OCI-LY1 (cell line): ENCODE results near the gene SLC9A9.

ENCODE experiments used
- H2AFZ ChIP-seq: fragments of 200-600 bp; sonication (generic), shearing (Covaris generic); 2 replicates; pipeline ENCODE4 v1.6.0; 2014; ENCODE audit warnings: antibody characterized with exemption, mild to moderate bottlenecking, low read length
- H3F3A ChIP-seq: fragments of 200-600 bp; sonication (generic), shearing (Covaris generic); 2 replicates; pipeline ENCODE4 v1.6.0; 2014; ENCODE audit warnings: mild to moderate bottlenecking, antibody characterized with exemption, low read length, moderate library complexity; ENCODE audit not compliant: insufficient read depth
- H3K27ac ChIP-seq: fragments of 200-600 bp; sonication (generic); 2 replicates; pipeline ENCODE4 v1.5.1; 2014; ENCODE audit warnings: low read length, mixed run types, mild to moderate bottlenecking, low read depth; ENCODE audit not compliant: poor library complexity, severe bottlenecking
- H3K27me3 ChIP-seq: fragments of 200-600 bp; sonication (generic); 2 replicates; pipeline ENCODE4 v1.6.0; 2014; ENCODE audit warnings: antibody characterized with exemption, mild to moderate bottlenecking, low read length, moderate library complexity; ENCODE audit not compliant: insufficient read depth
- H3K36me3 ChIP-seq: fragments of 200-600 bp; sonication (generic); 2 replicates; pipeline ENCODE4 v1.6.1; 2014; ENCODE audit warnings: mild to moderate bottlenecking, antibody characterized with exemption, low read length, moderate library complexity, mixed read lengths; ENCODE audit not compliant: insufficient read depth
- H3K4me1 ChIP-seq: fragments of 200-600 bp; sonication (generic); 2 replicates; pipeline ENCODE4 v1.5.1; 2014; ENCODE audit warnings: mild to moderate bottlenecking, low read length, moderate library complexity; ENCODE audit not compliant: insufficient read depth, severe bottlenecking
- H3K4me2 ChIP-seq: fragments of 200-600 bp; sonication (generic), shearing (Covaris generic); 2 replicates; pipeline ENCODE4 v1.6.1; 2014; ENCODE audit warnings: low read length
- H3K4me3 ChIP-seq: fragments of 200-600 bp; sonication (generic); 2 replicates; pipeline ENCODE4 v1.5.1; 2014; ENCODE audit warnings: low read length, low read depth, mild to moderate bottlenecking, mixed read lengths; ENCODE audit not compliant: poor library complexity, severe bottlenecking
- H3K79me2 ChIP-seq: fragments of 200-600 bp; shearing (Covaris generic); 2 replicates; pipeline ENCODE4 v1.6.1; 2016; ENCODE audit warnings: mixed run types, low read length, mixed read lengths; ENCODE audit not compliant: insufficient read depth
- H3K9ac ChIP-seq: fragments of 200-600 bp; sonication (generic), shearing (Covaris generic); 2 replicates; pipeline ENCODE4 v1.6.1; 2014; ENCODE audit warnings: mild to moderate bottlenecking, low read length, mixed read lengths
- H3K9me2 ChIP-seq: fragments of 200-600 bp; sonication (generic), shearing (Covaris generic); 2 replicates; pipeline ENCODE4 v1.6.1; 2014; ENCODE audit warnings: low read depth, mild to moderate bottlenecking, low read length, mixed read lengths
- H3K9me3 ChIP-seq: fragments of 200-600 bp; shearing (Covaris generic); 2 replicates; pipeline ENCODE4 v1.6.1; 2014; ENCODE audit warnings: low read length, mixed read lengths
- H4K20me1 ChIP-seq: fragments of 200-600 bp; sonication (generic), shearing (Covaris generic); 2 replicates; pipeline ENCODE4 v1.6.0; 2016; ENCODE audit warnings: mild to moderate bottlenecking, low read length; ENCODE audit not compliant: insufficient read depth
- CTCF ChIP-seq: fragments of 200-600 bp; sonication (generic), shearing (Covaris generic); IDR thresholded peaks from 2 replicates; pipeline ENCODE4 v1.5.1; 2017; ENCODE audit warnings: mild to moderate bottlenecking, antibody characterized with exemption, low read length, moderate library complexity, mixed read lengths
- EZH2 ChIP-seq: fragments of 200-600 bp; sonication (generic), shearing (Covaris generic); IDR thresholded peaks from 2 replicates; pipeline ENCODE4 v1.8.0; 2017; ENCODE audit warnings: borderline replicate concordance, mixed run types, mild to moderate bottlenecking, antibody characterized with exemption, low read length, moderate library complexity, mixed read lengths

SLC9A9 gene

DNA sequence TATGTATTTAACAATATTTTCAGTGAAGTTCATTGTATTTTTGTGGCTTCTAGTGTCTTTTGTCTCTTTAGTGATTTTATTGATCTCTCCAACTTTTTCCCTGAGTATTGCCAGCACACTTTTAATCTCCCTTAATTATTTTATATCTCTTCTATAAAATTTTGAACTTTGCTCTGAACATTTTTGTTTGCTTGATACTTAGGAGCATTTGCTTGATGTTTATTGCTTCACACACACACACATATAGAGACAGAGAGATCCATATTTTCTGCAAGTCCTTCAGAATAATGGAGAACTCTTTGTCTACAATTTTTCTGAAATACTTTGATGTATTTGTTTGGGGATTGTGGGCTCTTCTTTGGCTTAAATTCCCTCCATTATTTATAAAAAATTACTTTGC lies 213.8 kb downstream of the SLC9A9 start:
- Histone ChIP-seq H3K27ac (no peak overlapping the region), H3K9ac (no peak overlapping the region), H3F3A (no peaks in the 10 kb centered on the region), H3K4me1 (no peaks in the 10 kb centered on the region), H3K9me2 (no peaks in the 10 kb centered on the region), H3K4me3 (no peak overlapping the region), H3K9me3 (peaks cover 15% of the 10 kb centered on the region), H3K36me3 (no peaks in the 10 kb centered on the region), H2AFZ (no peak overlapping the region), H3K4me2 (no peak overlapping the region), H4K20me1 (no peaks in the 10 kb centered on the region), H3K27me3 (no peaks in the 10 kb centered on the region), H3K79me2 (no peaks in the 10 kb centered on the region)
- TF ChIP-seq EZH2 (no peak), CTCF (no peak)

DNA sequence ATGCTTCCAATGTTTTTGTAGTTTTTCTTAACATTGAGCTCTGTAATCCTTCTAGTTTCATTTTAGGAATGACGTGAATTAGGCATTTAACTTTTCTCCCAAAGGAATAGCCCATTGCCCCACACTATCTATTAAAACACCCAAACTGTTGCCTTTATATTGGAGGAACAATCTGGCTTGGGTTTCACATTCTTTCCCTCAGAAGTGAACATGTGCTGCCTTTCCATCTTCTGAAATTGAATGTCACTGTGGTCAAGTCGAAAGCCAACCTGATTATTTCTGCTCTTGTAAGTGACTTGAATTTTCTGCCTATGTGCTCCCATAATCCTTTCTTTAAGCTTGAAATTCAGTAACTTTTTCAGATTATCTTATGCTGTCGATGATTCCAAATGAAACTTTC lies 214.5 kb downstream of the SLC9A9 start:
- Histone ChIP-seq H3K4me2 (no peak overlapping the region), H3F3A (no peaks in the 10 kb centered on the region), H3K9me3 (peaks cover 15% of the 10 kb centered on the region), H4K20me1 (no peaks in the 10 kb centered on the region), H3K9me2 (no peaks in the 10 kb centered on the region), H3K27ac (no peak overlapping the region), H3K27me3 (no peaks in the 10 kb centered on the region), H2AFZ (no peak overlapping the region), H3K4me3 (no peak overlapping the region), H3K79me2 (no peaks in the 10 kb centered on the region), H3K4me1 (no peaks in the 10 kb centered on the region), H3K9ac (no peak overlapping the region), H3K36me3 (no peaks in the 10 kb centered on the region)
- TF ChIP-seq CTCF (no peak), EZH2 (no peak)

GRCh38 chr3:143629726-143630125 lies 218.5 kb downstream of the SLC9A9 start:
- Histone ChIP-seq H2AFZ (no peak overlapping the region), H3K79me2 (no peaks in the 10 kb centered on the region)
- TF ChIP-seq CTCF (no peak), EZH2 (no peak)

More at GRCh38 chr3:143629726-143630125, 218.5 kb downstream of the SLC9A9 start:
- Histone ChIP-seq H3K36me3 (no peaks in the 10 kb centered on the region), H3F3A (no peaks in the 10 kb centered on the region), H4K20me1 (no peaks in the 10 kb centered on the region), H3K27me3 (no peaks in the 10 kb centered on the region), H3K9me3 (no peaks in the 10 kb centered on the region), H3K4me1 (no peaks in the 10 kb centered on the region), H3K9ac (no peak overlapping the region), H3K4me2 (no peak overlapping the region), H3K9me2 (no peaks in the 10 kb centered on the region), H3K27ac (no peak overlapping the region), H3K4me3 (no peak overlapping the region)
